Caco-2 (cell line): ENCODE results near the gene SLCO2A1. TPM values are rescaled to one million over a fixed set of nuclear protein-coding genes. Genes with fewer than 3 reads are reported as not detected.

Experiments used
- BruUV-seq: library from RNA; stranded (reverse); fragments of 400-500 nt; replicated peaks from 2 replicates; lab custom pipeline; 2021; lab: Mats Ljungman, UMichigan
- CTCF ChIA-PET: fragments of 300-600 bp; sonication (Branson Sonifier 250); formaldehyde crosslinking; loops from one replicate; lab custom pipeline; 2022; ENCODE audit warnings: antibody characterized with exemption; lab: Charles Lee
- POLR2A ChIA-PET: fragments of 300-600 bp; sonication (Branson Sonifier 250); formaldehyde crosslinking; loops from one replicate; lab custom pipeline; 2022; ENCODE audit warnings: antibody characterized with exemption; lab: Charles Lee
- DNase-seq, 2 experiments: peaks; one replicate each; pipeline versions ENCODE4 v3.0.0 to v3.0.0-alpha.2; 2020 to 2022
- H3K27me3 ChIP-seq: replicated peaks from 2 replicates; pipeline ENCODE4 v1.6.0; 2011; ENCODE audit warnings: low read length; ENCODE audit not compliant: control insufficient read depth, insufficient read depth
- H3K36me3 ChIP-seq: 2 replicates; pipeline ENCODE4 v1.5.1; 2011; ENCODE audit warnings: low read length; ENCODE audit not compliant: control insufficient read depth, insufficient read depth
- H3K4me1 ChIP-seq: fragments of 250-450 bp; sonication (Bioruptor Pico); 2 replicates; pipeline ENCODE4 v1.5.1; 2020; ENCODE audit warnings: mild to moderate bottlenecking
- H3K4me3 ChIP-seq: 2 replicates; pipeline ENCODE4 v1.5.1; 2011; ENCODE audit warnings: low read depth, mild to moderate bottlenecking, control low read depth, low read length
- H3K9me3 ChIP-seq: fragments of 250-450 bp; sonication (Bioruptor Pico); 2 replicates; pipeline ENCODE4 v1.5.1; 2020; ENCODE audit warnings: mild to moderate bottlenecking, moderate library complexity
- H3K27ac Mint-ChIP-seq: one replicate; pipeline ENCODE4 v1.8.0; 2022; ENCODE audit warnings: mixed read lengths; ENCODE audit not compliant: unreplicated experiment
- H3K27me3 Mint-ChIP-seq: one replicate; pipeline ENCODE4 v1.8.0; 2022; ENCODE audit warnings: mixed read lengths; ENCODE audit not compliant: insufficient read depth, unreplicated experiment
- H3K36me3 Mint-ChIP-seq: one replicate; pipeline ENCODE4 v1.8.0; 2022; ENCODE audit warnings: mild to moderate bottlenecking, mixed read lengths; ENCODE audit not compliant: insufficient read depth, unreplicated experiment
- H3K4me1 Mint-ChIP-seq: one replicate; pipeline ENCODE4 v1.8.0; 2022; ENCODE audit warnings: low read depth, mixed read lengths; ENCODE audit not compliant: unreplicated experiment
- H3K4me3 Mint-ChIP-seq: one replicate; pipeline ENCODE4 v1.8.0; 2022; ENCODE audit warnings: mild to moderate bottlenecking, moderate library complexity, mixed read lengths; ENCODE audit not compliant: unreplicated experiment
- H3K9me3 Mint-ChIP-seq: one replicate; pipeline ENCODE4 v1.8.0; 2022; ENCODE audit warnings: mixed read lengths; ENCODE audit not compliant: unreplicated experiment
- CTCF ChIP-seq, 2 experiments: fragments of 200-600 bp in 1 of 2; IDR thresholded peaks; 1 replicate in 1 of 2; 2 replicates in 1 of 2; pipeline versions ENCODE4 v1.5.1 to v1.8.0; 2011 to 2022; ENCODE audit warnings: antibody characterized with exemption in 1 of 2, control low read depth in 1 of 2, inconsistent platforms in 1 of 2, low read depth in 1 of 2, low read length in 1 of 2, mild to moderate bottlenecking in 1 of 2, moderate library complexity in 1 of 2; ENCODE audit not compliant: insufficient read depth in 1 of 2, severe bottlenecking in 1 of 2, unreplicated experiment in 1 of 2
- intact Hi-C: fragments of 100-400 bp; cut with micrococcal nuclease; formaldehyde crosslinking; loops from one replicate; pipeline ENCODE4 v1.10.0; 2022; ENCODE audit not compliant: unreplicated experiment
- total RNA-seq: library from RNA; stranded (reverse); gene quantifications from 2 replicates; pipeline ENCODE4 v1.2.3, GENCODE V29; 2022

The SLCO2A1 gene
- total RNA-seq, 1 experiment from 2014 or later: 2.5 TPM

DNA sequence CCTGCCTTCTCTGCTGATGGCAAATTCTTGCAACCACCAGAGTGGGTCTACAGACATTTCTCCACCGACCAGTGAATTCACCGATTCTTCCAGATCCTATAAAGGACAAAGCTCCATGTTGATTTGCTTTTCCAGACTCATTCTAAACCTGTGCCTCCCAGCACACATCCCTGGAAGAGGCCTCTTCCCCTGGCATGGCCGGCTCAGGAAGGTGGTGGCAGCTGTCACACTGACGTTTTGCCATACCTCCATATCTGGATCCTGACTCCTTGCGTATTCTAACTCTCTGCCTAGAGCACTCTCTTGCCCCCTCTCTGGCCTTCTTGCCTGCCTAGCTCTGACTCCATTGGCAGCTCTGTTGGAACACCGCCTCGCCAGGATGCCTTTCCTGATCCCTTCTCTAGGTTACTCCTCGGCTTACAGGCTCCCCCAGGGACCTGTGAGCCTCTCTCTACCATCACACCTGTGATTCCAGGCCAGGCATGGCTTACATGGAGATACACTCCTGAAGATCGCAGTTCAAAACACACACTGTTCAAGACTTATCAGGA is 31.0 kb downstream of the SLCO2A1 start:
- Mint-ChIP-seq H3K4me3 (no peak overlapping the region), H3K27me3 (no peaks in the 10 kb centered on the region), H3K27ac (no peak overlapping the region), H3K9me3 (peaks cover 13% of the 10 kb centered on the region), H3K36me3 (no peaks in the 10 kb centered on the region), H3K4me1 (peaks cover 12% of the 10 kb centered on the region)
- peaks cover 17% of the 10 kb centered on the region for H3K4me1 ChIP-seq
- ChIA-PET CTCF (no interaction called here), POLR2A (no interaction called here)
- no peak for DNase-seq
- no peak overlapping the region for H3K4me3 ChIP-seq
- no peaks in the 10 kb centered on the region for H3K27me3 ChIP-seq
- no peak for TF ChIP-seq CTCF (IDR thresholded peaks at IDR 0.05; ENCODE audit: insufficient read depth in 1 of 2, low read depth in 1 of 2, low read length in 1 of 2, severe bottlenecking in 1 of 2, unreplicated experiment in 1 of 2)
- no peaks in the 10 kb centered on the region for H3K9me3 ChIP-seq
- intact Hi-C loops: no loop called here
- H3K36me3 ChIP-seq: no peaks in the 10 kb centered on the region
- BruUV-seq: no TSS peak

DNA sequence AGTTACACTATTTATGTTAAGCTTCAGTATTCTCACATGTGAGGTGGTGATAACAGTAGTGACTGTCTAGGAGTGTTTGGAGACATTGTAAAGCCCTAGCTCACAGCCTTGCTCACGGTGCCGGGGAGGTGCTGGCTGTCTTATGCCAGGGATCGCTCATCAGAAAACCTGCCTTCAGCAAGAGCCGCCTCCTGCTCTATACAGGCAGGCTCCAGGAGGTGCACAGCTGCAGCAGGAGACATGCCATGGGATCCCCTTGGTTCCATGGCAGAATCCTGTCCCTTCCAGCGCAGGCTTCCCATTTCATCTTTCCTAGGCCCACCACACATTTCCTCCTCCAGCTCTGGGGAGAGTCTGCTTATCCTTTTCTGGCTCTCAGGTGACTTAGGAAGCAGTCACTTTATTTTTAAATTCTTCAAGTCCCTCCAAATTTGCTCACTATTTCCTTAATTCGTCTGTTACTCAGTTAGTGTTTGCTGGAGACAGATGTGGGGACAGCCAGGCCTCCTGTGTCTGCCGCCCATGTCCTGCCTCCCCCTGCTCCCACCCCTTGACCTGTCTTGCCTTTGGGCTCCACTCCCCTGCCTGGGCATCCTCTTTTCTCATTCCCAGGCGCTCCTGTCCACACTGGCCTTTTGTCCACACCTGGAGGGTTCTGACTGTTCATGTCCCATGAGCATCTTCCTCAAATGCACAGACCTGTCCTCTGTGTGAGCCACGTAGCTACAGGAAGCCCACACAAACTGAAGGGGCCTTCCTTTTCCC is 31.7 kb downstream of the SLCO2A1 start:
- Mint-ChIP-seq H3K4me1 (peaks cover 15% of the 10 kb centered on the region), H3K9me3 (peaks cover 13% of the 10 kb centered on the region), H3K36me3 (no peaks in the 10 kb centered on the region), H3K4me3 (no peak overlapping the region), H3K27ac (no peak overlapping the region), H3K27me3 (no peaks in the 10 kb centered on the region)
- Histone ChIP-seq H3K9me3 (no peaks in the 10 kb centered on the region), H3K4me3 (no peak overlapping the region), H3K36me3 (no peaks in the 10 kb centered on the region), H3K27me3 (no peaks in the 10 kb centered on the region), H3K4me1 (peaks cover 18% of the 10 kb centered on the region)
- intact Hi-C loops: no loop called here
- CTCF ChIA-PET: no interaction called here
- BruUV-seq: no TSS peak
- no peak for DNase-seq
- POLR2A ChIA-PET: no interaction called here
- no peak for TF ChIP-seq CTCF (IDR thresholded peaks at IDR 0.05; ENCODE audit: insufficient read depth in 1 of 2, low read depth in 1 of 2, low read length in 1 of 2, severe bottlenecking in 1 of 2, unreplicated experiment in 1 of 2)

DNA sequence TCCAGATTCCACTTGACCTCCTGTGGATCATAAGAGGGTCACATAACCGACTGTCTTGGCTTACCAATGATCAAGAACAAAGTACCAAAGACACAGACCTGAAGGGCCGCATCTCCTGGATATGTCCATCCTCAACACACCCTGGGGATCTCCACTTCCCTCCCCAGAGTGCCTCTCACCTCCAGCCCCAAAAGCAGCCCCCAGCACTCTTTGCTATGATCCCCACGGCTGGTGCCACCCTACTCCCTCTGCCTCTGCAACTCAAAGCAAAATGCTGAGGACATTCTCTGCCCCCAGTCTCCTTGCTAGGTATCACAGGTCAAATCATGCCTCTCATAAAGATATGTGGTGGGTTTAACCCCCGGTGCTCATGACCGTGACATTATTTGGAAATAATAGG is 32.7 kb downstream of the SLCO2A1 start:
- Mint-ChIP-seq H3K27ac (no peak overlapping the region), H3K27me3 (no peaks in the 10 kb centered on the region), H3K36me3 (no peaks in the 10 kb centered on the region), H3K4me3 (no peak overlapping the region), H3K9me3 (peaks cover 13% of the 10 kb centered on the region), H3K4me1 (peaks cover 25% of the 10 kb centered on the region)
- POLR2A ChIA-PET: no interaction called here
- DNase-seq: no peak
- CTCF ChIA-PET: no interaction called here
- no peak for TF ChIP-seq CTCF (IDR thresholded peaks at IDR 0.05; ENCODE audit: insufficient read depth in 1 of 2, low read depth in 1 of 2, low read length in 1 of 2, severe bottlenecking in 1 of 2, unreplicated experiment in 1 of 2)
- Histone ChIP-seq H3K36me3 (no peaks in the 10 kb centered on the region), H3K4me1 (peaks cover 28% of the 10 kb centered on the region), H3K27me3 (no peaks in the 10 kb centered on the region), H3K9me3 (no peaks in the 10 kb centered on the region), H3K4me3 (no peak overlapping the region)
- no TSS peak for BruUV-seq
- intact Hi-C loops: no loop called here
